ENCODE measurements around the gene TNS4. TPM values are rescaled to one million over a fixed set of nuclear protein-coding genes. Genes with fewer than 3 reads are reported as not detected.

TNS4 gene
- total and polyA plus RNA-seq, 3 donors from 2014 or later = 0.09 to 0.16 (median 0.12) TPM

DNA sequence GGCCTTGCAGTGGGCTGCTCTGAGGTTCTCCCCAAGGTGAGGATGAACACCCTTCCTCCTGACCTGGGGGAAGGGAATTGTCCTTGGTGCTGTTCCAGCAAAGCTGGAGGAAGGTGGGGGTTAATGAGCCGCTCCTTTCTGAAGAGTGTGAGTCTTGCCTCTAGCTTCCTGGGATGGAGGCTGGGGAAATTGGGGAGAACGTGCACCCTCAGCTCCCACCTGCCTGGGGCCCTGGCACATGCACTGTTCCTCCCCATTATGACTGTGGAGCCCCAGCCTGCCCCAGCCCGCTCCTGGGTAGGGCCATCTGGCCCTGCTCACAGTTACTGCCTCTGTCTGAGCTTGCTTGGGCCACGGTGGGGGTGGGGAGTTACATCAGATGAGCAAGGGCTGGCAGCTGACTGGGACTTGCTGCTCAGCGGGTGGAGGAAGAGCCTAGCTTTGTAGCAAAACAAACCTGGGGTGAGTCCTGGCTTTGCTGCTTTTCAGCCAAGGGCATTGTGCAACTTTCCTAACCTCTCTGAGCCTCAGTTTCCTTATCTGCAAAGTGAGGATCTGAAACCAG, 11.1 kb downstream of the TNS4 start:
- TF ChIP-seq, protein P1, sequence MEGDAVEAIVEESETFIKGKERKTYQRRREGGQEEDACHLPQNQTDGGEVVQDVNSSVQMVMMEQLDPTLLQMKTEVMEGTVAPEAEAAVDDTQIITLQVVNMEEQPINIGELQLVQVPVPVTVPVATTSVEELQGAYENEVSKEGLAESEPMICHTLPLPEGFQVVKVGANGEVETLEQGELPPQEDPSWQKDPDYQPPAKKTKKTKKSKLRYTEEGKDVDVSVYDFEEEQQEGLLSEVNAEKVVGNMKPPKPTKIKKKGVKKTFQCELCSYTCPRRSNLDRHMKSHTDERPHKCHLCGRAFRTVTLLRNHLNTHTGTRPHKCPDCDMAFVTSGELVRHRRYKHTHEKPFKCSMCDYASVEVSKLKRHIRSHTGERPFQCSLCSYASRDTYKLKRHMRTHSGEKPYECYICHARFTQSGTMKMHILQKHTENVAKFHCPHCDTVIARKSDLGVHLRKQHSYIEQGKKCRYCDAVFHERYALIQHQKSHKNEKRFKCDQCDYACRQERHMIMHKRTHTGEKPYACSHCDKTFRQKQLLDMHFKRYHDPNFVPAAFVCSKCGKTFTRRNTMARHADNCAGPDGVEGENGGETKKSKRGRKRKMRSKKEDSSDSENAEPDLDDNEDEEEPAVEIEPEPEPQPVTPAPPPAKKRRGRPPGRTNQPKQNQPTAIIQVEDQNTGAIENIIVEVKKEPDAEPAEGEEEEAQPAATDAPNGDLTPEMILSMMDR (IDR thresholded peaks at IDR 0.05) = no peak
- TF ChIP-seq POLR2A (IDR thresholded peaks at IDR 0.05) = no peak
- Histone ChIP-seq H3K27ac (no peak overlapping the region), H3K36me3 (ENCODE audit: low read depth, missing control alignments) (no peaks in the 10 kb centered on the region), H3K27me3 (no peaks in the 10 kb centered on the region), H3K4me1 (no peaks in the 10 kb centered on the region), H3K9me3 (no peaks in the 10 kb centered on the region), H3K4me3 (no peak overlapping the region)
- peak; percentile 27 for DNase-seq
- intact Hi-C loops (cut with DNase I; ENCODE audit: low total_unique reads) = no loop called here
- whole genome bisulfite sequencing, 2 donors = 69 to 83% methylated on average over 1 to 5 of the region's 5 CpGs

DNA sequence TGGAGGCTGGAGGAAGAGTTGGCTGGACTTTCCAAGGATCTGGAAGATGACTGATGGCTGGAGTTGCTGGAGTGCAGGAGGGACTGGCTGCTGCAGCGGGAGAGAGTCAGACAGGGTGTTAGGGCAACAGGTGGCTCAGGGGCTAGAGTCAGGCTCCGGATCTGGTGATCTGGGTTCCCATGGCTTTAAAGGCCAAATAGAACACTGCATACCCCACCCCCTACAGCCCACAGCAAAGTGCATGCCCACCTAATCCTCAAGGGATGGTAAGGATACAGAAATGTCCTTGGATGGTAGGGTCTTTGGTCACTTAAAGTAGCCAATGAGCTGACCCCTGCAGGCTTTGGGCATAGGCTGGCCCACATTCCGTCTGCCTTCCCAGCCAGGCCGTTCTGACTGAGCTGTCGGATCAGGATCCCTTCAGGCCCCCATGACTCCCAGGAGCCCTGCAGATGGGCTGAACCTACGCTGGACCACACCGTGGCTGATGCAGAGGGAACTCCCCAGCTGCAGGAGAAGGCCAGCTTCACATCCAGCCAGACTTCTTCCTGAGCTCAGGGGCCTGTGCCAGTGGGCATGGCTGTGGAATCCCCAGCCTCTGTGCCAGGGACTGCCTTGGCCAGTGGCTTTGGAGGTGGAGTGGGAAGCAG, 13.9 kb downstream of the TNS4 start:
- Histone ChIP-seq H3K4me1 (no peaks in the 10 kb centered on the region), H3K4me3 (no peak overlapping the region), H3K27ac (no peak overlapping the region), H3K9me3 (no peaks in the 10 kb centered on the region), H3K27me3 (no peaks in the 10 kb centered on the region), H3K36me3 (ENCODE audit: low read depth, missing control alignments) (no peaks in the 10 kb centered on the region)
- intact Hi-C loops (cut with DNase I; ENCODE audit: low total_unique reads) = no loop called here
- WGBS, 2 donors = 87 to 91% methylated on average over 7 of the region's 7 CpGs
- no peak for DNase-seq
- no peak for TF ChIP-seq POLR2A (IDR thresholded peaks at IDR 0.05)

DNA sequence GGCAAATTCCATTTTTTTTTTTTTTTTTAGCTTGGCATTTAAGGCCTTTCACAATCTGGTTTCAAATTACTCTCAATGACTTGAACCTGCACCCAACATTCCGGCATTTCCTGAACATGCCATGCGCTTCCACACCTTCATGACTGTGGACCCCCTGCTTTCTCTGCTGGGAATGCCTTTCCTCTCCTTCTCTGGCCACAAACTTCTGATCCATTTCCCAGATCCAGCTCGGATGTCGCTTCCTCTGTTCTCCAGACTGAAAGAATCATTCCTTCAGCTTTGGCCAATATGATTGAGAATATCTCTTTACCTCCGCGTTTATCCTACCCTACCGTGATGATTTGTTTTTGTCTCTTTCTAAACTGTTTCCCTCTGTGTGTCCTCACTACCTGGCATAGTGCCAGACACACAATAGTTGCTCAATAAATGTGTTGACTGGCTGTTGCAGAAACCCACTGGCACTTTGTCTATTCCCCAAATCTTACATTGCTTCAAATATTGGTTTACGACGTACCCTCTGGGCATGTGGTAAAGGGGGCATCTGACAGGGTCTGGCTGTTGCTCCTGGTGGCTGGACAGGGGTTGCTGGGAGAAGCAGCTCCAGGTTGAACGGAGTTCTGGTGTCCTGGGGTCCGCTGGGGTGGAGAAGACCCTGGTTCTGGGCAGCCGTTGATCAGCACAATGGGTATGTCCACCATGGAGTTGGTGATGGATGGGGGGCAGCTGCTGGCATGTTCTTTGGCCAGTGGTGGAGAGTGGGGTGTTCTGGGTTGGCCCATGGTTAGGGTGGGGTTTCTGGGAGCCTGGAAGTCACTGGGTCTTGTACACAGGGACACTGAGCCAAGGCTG, 14.7 kb downstream of the TNS4 start:
- TF ChIP-seq, protein P1 (IDR thresholded peaks at IDR 0.05) = no peak
- no peak for TF ChIP-seq POLR2A (IDR thresholded peaks at IDR 0.05)
- intact Hi-C loops (cut with DNase I; ENCODE audit: low total_unique reads) = no loop called here
- Histone ChIP-seq H3K4me3 (no peak overlapping the region), H3K36me3 (ENCODE audit: low read depth, missing control alignments) (no peaks in the 10 kb centered on the region), H3K27ac (no peak overlapping the region), H3K9me3 (no peaks in the 10 kb centered on the region), H3K27me3 (no peaks in the 10 kb centered on the region), H3K4me1 (no peaks in the 10 kb centered on the region)
- WGBS, 2 donors = 92 to 94% methylated on average over 12 of the region's 12 CpGs
- no peak for DNase-seq

DNA sequence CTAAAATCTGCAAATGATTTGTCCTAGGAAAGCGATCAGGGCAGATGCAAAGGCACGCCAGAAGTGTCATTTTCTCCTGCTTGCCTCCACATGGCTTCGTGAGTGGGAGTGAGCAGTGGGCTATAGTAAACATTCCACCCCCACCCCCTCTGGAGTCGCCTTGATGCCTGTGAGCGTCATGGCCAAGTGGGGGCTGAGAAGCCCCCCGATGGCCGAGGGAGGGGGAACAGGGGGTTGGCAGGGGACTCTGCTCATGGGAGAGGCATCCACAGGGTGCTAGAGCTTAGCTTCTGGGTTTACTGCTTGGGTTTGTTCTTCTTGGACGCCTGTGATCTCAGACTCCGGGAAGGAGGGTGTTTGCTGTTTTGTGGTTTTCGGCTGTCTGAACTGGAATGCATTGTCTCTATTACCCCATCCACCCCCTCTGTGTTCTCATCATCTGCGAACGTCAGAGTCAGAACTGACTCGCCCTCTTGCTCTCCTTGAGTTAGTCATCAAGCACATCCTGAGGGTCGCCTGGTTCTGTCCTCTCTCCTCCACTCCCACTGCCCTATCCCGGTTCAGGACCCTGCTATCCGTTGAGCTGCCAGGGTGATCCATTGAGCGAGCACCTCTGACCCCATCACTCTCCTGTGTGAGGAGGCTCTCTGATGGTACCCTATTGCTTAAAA, 15.4 kb downstream of the TNS4 start:
- H3K27ac ChIP-seq = no peak overlapping the region
- no peaks in the 10 kb centered on the region for H3K9me3 ChIP-seq
- DNase-seq = no peak
- no peaks in the 10 kb centered on the region for H3K4me1 ChIP-seq
- no peaks in the 10 kb centered on the region for H3K27me3 ChIP-seq
- TF ChIP-seq, protein P1 (IDR thresholded peaks at IDR 0.05) = no peak
- no peak for TF ChIP-seq POLR2A (IDR thresholded peaks at IDR 0.05)
- no peaks in the 10 kb centered on the region for H3K36me3 ChIP-seq (ENCODE audit: low read depth, missing control alignments)
- intact Hi-C loops (cut with DNase I; ENCODE audit: low total_unique reads) = no loop called here
- 58% methylated on average over 12 to 17 of the region's 17 CpGs for WGBS, 2 donors
- no peak overlapping the region for H3K4me3 ChIP-seq
